H1 (cell line): Measurements from ENCODE around the gene NYAP2. TPM values are rescaled to one million over a fixed set of nuclear protein-coding genes. Genes with fewer than 3 reads are reported as not detected.

Experiments used
- BRCA1 ChIP-seq: IDR thresholded peaks from 2 replicates; pipeline ENCODE4 v1.6.1; 2012; ENCODE audit warnings: low read depth, low read length, improper control_type of control experiment
- YY1 ChIP-seq: IDR thresholded peaks from 2 replicates; pipeline ENCODE4 v1.6.1; 2011; ENCODE audit warnings: low read depth, mild to moderate bottlenecking, low read length
- polyA plus RNA-seq, 7 experiments: library from polyadenylated mRNA; depleted of rRNA in 3 of 7; stranded (reverse) in 5 of 7; unstranded in 2 of 7; fragments of >200 nt in 5 of 7; fragments of 200-250 nt in 2 of 7; gene quantifications; 1 replicate in 5 of 7; 2 replicates in 1 of 7; 4 replicates in 1 of 7; pipeline versions ENCODE4 v1.2.1 to v1.2.3, GENCODE V29; 2011 to 2013; ENCODE audit warnings: missing spikeins in 2 of 7, mixed read lengths in 2 of 7
- total RNA-seq: library from RNA; stranded (reverse); fragmentation: NEBNext Ultra II Directional; extraction: Animal tissue kit (Norgen Biotek cat#: 25700); gene quantifications from 2 replicates; pipeline ENCODE4 v1.2.1, GENCODE V29; 2021

NYAP2 gene
- total and polyA plus RNA-seq, 2 of the 8 experiments (the other 6 are each of a cell fraction or from before 2014, with no cell fraction given), result not detected

- TF ChIP-seq BRCA1 (no peak), YY1 (no peak)
- TF ChIP-seq, all 59 proteins: peak for 0
Measured at GRCh38 chr2:225637259-225637658, 237.7 kb downstream of the NYAP2 start (continued).
